ENCODE data around the gene PEAK1.

The PEAK1 gene

DNA sequence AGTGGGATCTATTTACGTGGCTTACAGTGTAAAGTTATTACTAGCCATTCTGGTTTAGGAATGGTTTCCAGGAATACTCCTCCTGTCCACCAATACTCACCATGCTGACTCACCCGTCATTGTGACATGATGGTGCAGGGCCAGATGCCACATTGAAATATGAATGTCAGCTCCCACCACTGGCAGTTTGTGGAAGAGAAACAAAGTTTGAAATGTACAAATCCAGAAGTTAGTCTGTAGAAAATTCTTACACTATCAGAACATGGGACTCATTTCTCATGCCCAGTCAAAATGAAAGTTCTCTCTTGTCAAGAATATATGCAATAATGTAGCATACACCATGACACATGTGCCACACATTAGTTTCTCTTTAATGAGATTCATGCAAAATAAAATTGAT is 334.6 kb downstream of the PEAK1 start:
- DNase-seq (ENCODE audit: low read depth): no peak

DNA sequence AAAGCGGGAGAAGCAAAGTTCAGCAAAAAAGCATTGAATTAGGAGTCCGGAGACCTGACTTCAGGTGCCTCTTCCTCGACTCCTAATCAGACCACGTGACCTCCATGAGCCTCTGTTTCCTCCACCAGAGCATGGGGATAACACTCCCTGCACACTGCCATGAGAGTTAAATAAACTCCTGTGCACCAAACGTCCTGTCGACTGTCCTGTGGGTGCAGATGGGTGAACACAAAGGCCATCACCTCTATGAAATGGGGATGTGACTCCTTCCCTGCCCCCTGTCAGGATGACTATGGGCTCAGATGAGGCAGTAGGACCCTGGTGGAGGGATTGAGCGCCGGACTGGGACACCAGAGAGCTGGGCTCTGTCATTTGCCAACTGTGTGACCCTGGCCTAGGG is 335.5 kb downstream of the PEAK1 start:
- no peak for DNase-seq (ENCODE audit: low read depth)

DNA sequence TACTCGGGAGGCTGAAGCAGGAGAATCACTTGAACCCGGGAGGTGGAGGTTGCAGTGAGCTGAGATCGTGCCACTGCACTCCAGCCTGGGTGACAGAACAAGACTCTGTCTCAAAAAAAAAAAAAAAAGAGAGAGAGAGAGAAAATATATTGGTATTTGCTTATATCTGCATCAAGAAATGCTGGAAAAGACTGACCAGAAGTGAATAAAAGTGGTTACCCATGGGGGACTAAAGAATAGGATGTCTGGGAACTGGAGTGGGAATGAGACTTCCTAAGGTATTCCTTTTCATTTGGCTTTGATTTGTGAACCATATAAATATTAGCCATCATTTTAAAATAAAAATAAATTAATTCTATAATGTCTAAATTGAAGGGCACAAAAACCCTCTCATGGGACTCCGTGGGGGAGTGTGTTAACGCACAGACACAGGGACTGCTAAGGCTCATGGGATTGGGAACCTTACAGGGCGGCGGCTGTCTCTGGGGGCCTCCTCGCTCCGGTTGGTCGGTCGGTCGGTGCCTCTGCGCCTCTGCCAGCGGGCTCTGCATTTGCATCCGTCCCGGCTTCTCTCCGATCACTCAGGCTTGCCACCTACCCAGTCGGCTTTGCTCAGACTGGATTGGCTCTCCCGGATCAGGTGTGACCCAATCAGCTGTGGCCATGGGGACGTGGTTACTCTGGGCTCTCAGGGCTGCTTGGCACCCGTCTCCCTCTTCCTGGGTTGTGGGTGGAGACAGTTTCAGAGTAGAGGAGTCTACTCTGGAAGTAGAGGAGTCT is 336.3 kb downstream of the PEAK1 start:
- DNase-seq (ENCODE audit: low read depth): peak; percentile 22

DNA sequence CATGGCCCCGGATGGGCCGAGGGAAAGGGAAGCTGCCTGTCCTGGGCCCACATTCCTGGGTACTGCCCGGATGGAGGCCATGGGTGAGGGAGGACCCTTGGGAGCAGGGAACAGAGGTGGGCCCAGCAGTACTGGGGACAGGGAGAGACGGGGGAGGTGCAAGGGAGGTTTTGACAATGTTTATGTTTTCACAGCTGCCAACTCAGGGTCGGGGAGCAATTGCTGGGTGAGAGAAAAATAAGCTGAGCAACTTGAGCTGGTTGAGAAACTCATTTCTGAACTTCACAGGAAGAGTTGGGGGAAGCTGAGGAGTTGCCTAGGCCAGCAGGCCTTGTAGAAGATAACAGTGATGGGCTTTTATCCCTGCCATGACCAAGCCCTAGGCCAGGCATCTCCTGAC is 337.9 kb downstream of the PEAK1 start:
- DNase-seq (ENCODE audit: low read depth): no peak

DNA sequence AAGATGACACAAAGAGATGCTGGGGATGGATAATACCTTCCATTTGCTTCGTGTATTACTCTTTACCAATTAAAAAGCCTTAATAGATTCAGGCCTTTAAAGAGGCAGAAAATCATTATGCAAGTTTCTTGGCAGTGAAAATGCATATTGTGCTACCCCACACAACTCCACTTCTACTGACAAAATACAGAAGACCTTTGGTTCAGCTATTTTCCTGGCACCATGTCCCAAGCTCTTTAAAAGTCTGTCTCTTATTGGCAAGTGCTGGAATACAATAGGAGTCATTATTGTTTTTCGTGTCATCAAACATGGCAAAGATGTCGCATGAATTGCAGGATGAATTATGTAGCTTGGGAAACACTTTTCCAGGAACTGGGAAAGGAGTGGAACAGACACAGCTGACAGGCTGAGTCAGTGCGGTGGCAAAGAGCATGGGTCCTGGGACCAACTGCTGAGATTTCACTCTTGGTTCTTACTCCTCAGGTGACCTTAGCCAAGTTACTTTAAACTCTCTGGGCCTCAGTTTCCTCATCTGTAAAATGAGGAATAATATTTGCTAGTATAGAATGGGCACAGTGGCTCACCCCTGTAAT is 343.5 kb downstream of the PEAK1 start:
- no peak for DNase-seq (ENCODE audit: low read depth)

DNA sequence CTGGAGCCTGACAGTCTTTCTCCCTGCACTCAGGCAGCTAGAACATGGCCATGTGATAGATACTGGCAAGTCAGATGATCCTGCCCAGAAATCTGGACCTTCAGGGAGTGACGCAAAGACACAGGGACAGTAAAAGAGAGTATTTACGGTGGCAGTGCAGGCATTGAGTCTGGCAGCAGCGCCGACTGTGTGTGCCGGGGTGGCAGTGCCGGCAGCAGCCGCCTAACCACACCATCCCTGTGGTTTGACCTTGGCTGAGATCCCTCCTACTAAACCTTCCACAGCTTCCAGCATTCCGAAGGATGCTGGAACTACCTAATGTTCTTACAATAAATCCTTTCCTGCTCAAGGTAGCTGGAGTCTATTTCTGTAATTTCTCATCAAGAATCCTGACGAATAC is 344.4 kb downstream of the PEAK1 start:
- DNase-seq (ENCODE audit: low read depth): no peak

DNA sequence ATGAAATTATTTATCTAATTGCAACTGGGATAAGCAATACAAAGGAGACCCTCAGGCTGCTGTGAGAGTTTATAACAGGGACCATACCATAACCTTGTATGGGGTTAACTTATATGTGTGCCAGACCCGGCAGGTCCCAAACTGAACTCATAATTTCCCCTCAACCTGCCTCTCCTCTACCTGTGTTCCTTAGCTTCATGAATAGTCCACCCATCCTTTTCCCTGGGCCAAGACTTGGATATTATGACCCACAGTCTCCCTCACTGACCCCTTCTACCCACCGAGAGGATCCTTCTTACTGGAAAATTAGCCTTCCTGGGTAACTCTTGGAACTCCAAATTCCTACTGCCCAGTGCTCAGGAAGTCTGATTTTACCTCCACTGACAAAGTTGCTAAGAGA is 345.6 kb downstream of the PEAK1 start:
- DNase-seq (ENCODE audit: low read depth): no peak

DNA sequence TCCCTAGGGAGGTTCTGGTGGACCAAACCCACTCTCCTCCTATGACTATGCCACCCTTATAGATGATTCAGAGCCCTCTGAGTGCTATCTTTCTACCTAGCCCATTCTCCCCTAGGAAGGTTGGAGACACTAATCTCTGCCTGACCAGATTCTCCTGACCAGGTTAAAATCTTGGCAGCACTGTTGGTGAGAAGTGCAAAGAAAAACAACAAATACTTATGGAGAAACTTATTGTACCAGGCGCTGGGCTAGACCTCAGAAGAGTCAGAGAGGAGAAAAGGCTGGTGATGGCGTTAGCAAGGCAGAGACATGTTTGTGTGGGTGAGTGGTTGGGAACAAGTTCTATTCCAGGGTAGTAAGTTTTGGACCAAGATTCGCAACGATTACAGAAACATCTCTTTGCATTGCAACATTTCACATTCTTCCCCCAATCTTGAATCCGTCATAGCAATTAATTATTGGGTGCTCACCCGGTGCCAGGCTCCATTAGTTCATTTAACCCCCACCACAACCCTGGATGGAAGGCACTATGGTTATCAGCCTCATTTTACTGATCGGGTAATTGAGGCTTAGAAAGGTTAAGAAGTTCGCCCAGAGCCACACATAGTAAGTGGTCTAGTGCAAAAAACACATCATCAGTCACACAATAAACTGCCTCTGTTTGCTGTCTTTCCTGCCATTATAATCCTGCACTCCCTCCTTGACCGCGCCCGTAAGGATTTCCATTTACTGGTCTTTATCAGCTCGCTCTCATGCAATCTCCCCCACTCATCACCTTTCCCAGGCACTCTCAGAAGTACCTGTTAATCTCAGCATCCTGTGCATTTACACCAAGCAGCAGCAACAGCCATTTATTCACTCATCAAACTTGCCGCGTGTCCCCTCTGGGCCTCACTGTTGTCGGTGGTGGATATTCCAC is 348.3 kb downstream of the PEAK1 start:
- DNase-seq (ENCODE audit: low read depth): no peak

DNA sequence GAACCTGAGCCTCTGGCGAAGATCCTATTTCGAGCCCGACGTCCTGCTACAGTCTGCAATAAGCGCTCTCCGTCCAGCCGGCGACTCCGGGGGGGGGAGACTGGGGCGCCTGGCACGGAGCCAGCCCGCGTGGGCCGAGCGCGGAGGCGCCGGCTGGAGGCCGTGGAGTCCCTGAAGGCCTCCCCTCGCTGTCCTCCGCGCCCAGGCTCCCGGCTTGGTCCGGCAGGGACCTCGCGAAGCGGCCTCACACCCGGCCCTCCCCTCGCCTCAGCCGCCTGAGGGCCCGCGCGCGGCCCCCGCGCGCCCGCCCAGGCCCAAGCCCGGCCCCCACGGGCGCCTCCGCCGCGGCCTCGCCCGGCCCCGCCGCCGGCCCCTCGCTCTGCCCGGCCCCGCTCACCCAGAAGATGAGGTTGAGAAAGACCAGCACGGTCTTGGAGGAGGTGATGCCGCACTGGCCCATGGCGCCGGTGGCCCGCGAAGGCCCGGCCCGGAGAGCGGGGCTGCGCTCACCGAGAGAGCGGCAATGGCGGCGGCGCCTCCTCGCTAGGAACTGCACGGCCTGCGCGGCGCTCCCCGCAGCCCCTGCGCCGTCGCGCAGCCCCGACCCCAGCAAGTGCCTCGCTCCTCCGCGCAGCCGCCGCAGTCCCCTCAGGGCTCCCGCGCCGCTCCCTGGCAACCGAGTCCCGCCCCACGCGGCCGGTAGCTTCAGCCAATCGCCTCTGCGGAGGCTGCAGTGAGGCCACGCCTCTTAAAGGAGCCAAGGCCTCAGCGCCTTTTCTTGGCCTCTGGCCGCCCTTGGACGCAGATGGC is 349.2 kb downstream of the PEAK1 start, which contains the start of gene TSPAN3:
TSPAN3 (minus strand) TSS at position 615 of the 810 bp plus-strand sequence; CDS start at position 460, 155 bp downstream.
- peak; percentile 89 for DNase-seq (ENCODE audit: low read depth)

DNA sequence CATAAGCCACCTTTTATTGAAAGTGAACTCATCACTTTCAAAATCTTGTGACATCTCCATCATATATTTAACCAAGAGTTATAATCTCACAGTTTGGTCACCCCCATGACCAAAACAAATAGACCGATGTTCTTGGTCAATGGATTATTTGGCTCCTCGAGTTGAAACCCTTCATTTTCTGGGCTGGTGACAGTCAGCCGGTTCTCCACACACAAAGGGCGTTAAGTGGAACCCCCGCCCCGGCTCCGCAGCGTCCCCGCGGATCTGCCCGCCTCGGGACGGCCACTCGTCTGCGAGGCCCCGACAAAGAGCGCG is 349.8 kb downstream of the PEAK1 start:
- no peak for DNase-seq (ENCODE audit: low read depth)

DNA sequence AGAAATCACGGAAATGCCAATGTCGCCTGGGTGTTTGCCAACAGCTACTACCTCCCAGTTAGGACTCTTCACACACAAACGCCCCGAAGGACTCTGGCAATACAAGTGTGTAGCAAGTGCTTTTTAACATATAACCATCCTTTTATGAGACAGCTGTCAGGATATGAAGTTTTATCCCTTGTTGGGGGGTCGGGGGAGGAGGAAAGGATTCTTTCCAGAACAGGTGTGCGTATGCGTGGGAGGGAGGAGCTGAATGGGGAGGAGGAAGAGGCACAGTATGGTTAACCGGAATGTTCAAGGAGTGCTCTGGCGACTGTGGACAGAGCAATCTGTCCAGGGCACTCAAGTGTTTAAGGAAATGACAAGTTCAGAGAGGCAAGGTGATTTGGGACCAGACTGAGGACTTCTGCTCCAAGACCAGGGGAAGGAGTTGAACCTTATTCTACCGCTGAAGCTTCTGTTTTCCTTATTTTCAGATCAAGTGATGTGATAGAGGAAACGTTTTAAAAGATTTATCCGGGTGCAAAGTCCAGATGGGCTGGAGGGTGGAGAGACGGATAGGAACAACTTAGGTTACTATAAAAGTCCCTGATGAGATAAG is 350.3 kb downstream of the PEAK1 start:
- no peak for DNase-seq (ENCODE audit: low read depth)

DNA sequence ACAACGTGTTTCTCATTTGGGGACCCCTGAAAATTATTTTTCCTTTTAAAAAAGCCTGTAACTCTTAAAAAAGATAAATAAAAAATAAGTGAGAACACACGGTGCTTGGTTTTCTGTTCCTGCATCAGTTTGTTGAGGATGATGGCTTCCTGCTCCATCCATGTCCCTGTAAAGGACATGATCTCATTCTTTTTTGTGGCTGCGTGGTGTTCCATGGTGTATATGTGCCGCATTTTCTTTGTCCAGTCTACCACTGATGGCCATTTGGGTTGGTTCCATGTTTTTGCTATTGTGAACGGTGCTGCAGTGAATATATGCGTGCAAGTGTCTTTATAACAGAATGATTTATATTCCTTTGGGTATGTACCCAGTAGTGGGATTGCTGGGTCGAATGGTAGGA is 351.3 kb downstream of the PEAK1 start:
- no peak for DNase-seq (ENCODE audit: low read depth)

DNA sequence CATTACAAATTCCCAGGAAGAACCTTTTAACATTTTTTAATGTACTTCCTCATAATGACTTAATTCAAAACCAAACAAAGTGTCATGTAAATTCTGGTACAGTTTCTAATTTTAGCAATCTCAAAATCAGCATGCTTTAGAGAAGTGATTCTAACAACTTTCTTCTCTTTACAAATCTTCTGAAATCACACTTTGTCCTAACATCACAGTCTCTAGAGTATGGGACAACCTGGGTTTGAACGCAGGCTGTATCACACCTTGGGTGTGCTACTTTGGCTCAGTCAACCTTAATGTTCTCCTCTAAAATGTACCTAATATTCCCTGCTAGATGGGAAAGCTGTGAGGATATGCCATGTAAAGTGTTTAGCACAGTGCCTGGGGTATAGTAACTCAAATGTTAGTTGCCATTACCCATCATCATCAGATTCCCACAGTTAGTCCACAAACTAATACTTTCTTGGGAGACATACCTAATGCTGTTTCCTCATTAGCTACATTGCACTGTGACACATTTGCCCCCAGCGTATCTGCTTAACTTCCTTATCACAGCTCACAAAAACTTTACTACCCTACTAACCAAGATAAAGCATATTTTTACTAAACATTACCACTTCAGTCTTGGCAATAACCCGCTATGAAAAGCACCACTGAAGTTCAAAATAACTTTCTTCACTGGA is 352.1 kb downstream of the PEAK1 start:
- no peak for DNase-seq (ENCODE audit: low read depth)

DNA sequence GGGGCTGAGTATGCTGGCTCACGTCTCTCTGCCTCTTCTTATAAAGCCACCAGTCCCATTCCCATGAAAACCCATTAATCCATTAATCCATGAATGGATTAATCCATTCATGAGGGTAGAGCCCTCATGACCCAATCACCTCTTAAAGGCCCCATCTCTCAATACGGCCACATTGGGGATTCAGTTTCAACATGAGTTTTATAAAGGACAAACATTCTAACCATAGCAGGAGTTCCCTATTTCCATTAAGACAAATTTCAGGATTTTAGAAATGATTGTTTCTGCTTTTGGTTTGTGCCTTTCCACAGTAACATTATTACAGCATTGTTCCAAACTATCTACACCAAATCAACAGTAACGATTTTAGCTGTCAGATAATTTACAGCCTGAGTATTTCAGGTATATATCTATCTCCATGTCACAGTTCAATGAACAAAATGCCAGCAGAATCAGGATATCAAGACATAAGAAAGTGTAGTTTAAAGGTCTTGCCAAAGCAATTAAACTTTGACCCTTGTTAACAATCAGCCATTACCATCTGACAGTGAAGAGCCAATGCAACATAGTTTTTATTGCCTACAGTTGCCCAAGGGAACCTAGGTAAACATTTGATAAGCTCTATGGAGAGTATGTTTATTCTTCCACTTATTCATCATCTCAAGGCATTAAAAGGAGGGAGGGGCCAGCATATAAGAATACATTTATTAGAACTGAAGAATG is 352.8 kb downstream of the PEAK1 start:
- no peak for DNase-seq (ENCODE audit: low read depth)

DNA sequence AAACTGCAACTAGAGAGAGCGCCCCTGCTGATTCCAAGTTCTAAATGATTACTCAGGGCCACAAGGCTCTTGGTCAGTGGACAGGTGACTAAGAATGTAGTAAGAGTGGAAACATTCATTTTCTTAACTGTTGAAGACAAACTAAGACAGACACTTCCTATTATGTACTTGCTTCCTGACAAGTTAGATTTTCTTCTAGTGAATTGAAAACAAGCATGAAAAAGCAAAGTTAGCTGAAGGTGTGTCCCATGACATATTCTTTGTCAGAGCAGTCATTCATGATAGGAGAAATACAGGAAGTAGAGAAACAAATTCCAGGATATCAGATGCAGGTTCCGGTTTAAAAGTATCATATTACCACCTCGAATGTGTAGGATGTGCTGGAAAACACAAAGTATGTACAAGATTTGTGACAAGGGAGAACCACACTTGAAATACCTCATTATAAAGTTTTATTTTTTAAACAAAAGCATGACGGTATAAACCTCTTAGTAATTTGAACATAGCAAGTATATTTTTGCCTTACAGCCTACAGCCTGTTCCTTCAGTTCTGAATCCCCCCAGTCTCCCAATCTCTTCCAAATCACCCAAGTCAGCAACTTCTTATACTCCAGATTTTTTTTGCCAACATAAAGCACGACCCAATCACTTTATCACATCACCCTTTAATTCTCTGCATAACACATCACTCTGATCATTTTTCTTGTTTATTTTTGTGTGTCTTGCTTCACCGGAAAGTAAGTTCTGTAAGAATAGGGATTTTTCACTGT is 355.2 kb downstream of the PEAK1 start:
- DNase-seq (ENCODE audit: low read depth): no peak

DNA sequence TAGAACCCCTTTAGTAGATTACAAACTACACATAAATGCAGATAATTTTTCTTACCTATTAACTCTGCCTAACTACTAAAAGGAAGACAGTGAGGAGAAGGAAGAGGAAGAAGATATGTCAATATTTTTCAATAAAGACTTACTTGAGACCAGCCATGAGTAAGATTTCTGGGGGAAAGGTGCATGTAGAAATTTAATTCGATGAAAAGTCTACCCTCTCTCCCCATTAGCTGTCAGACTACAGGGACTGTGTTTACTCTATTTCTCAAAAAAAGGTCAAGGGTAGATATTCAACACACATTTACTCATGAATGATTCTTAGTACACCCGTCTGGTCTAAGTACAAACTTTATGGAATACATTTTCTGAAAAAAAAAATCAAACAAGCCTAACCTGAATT is 355.8 kb downstream of the PEAK1 start:
- DNase-seq (ENCODE audit: low read depth): no peak

DNA sequence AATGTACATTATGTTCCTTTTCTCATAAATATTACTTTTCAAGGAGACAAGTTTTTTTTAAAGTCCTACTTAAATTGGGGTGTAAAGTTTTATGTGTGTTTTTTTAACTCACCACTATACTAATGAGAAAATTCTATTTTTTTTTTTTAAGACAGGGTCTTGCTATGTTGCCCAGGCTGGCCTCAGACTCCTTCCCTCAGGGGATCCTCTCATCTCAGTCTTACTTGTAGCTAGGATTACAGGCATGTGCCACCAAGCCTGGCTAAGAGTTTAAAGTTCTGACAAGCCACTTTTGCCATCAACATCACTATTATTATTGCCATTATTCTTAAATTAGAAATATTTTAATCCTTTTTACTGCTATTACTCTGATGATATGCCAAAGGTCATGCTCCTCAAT is 356.7 kb downstream of the PEAK1 start:
- DNase-seq (ENCODE audit: low read depth): no peak

DNA sequence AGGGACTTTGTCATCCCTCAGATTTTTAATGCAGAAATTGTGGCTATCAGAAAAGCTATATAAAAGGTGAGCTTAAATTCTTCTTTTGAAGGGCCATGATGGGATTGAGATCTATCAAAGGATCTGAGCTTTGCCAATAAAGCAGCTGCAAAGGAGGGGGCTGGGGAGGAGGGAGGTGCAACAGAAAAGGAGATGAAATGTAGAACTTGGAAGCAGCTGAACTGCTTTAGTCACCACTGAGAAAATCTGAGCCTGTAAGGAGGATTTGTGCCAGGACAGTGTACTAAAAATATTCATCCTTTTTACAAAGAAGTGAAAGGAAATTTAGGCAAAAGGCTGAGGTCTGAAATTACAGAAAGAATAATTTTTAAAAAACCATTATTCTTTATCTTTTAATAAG is 359.4 kb downstream of the PEAK1 start:
- no peak for DNase-seq (ENCODE audit: low read depth)

DNA sequence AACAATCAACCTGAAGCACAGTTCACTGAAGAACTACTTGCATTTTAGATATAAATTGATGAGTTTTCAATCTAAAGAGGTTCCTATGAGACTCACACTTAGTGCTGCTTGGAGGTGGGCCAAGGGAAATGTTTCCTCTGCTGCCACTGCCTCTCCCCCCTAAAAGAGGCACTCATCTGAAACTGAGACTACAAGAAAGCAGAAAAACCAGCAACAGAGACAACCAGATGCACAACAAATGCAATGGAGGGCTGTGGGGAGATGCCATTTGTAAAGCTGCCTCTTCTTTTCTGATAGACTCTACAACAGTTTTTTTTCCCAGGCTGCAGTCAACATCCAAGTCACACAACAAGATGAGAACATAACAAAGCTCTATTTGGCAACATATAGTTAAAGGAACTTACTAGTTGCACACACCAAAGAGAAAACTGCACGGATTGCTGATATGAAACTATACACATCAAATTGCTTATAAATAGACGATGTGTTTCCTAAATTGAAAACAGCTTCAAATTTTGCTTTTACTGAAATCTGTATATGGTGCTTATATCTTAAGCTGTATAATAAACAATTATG is 360.0 kb downstream of the PEAK1 start:
- DNase-seq (ENCODE audit: low read depth): no peak

All from activated T-helper 9 cell treated with anti-CD3 and anti-CD28 coated beads, Interleukin-2, amount 50 U/mL, for 16 hours (primary cell).